CD4-positive, alpha-beta T cell (primary cell): ENCODE data around the gene RNF44. TPM values are rescaled to one million over a fixed set of nuclear protein-coding genes. Genes with fewer than 3 reads are reported as not detected.

Experiments used
- ATAC-seq: fragments of 200-7000 bp; cut with Tn5 transposase; one replicate; pipeline ENCODE4 v1.10.0; 2022; ENCODE audit warnings: mild to moderate bottlenecking; ENCODE audit not compliant: poor library complexity
- CTCF ChIA-PET: fragments of 350-600 bp; sonication (Branson Sonifier 250); formaldehyde crosslinking; loops from one replicate; lab custom pipeline; 2021; ENCODE audit warnings: antibody characterized with exemption, inconsistent platforms; lab: Charles Lee
- POLR2A ChIA-PET: fragments of 350-600 bp; sonication (Branson Sonifier 250); formaldehyde crosslinking; loops from one replicate; lab custom pipeline; 2021; ENCODE audit warnings: antibody characterized with exemption, inconsistent platforms; lab: Charles Lee
- DNase-seq, 14 experiments: peaks; one replicate each; pipeline ENCODE4 v3.0.0-alpha.2; 2013 to 2020; ENCODE audit warnings: mixed read lengths in 2 of 14
- H3K27ac ChIP-seq, 2 donors: one replicate each; pipeline versions ENCODE4 v1.5.1 to v1.7.0; 2013; ENCODE audit warnings: low read length in 2 of 2, low read depth in 1 of 2, mild to moderate bottlenecking in 1 of 2
- H3K27me3 ChIP-seq, 2 experiments: 1 replicate in 1 of 2; 2 replicates in 1 of 2; pipeline versions ENCODE4 v1.6.1 to v1.7.0; 2013; ENCODE audit warnings: low read length in 2 of 2, control low read depth in 1 of 2, mild to moderate bottlenecking in 1 of 2, moderate library complexity in 1 of 2; ENCODE audit not compliant: insufficient read depth in 2 of 2, control insufficient read depth in 1 of 2
- H3K36me3 ChIP-seq: one replicate; pipeline ENCODE4 v1.6.1; 2013; ENCODE audit warnings: low read length, control low read depth; ENCODE audit not compliant: insufficient read depth
- H3K4me1 ChIP-seq: one replicate; pipeline ENCODE4 v1.6.1; 2013; ENCODE audit warnings: low read length, control low read depth; ENCODE audit not compliant: insufficient read depth
- H3K4me3 ChIP-seq: one replicate; pipeline ENCODE4 v1.5.1; 2013; ENCODE audit warnings: mild to moderate bottlenecking, low read length, moderate library complexity
- H3K9me3 ChIP-seq, 2 experiments: 1 replicate in 1 of 2; 2 replicates in 1 of 2; pipeline versions ENCODE4 v1.6.1 to v1.7.0; 2013; ENCODE audit warnings: low read length in 2 of 2, mild to moderate bottlenecking in 2 of 2, control low read depth in 1 of 2, moderate library complexity in 1 of 2; ENCODE audit not compliant: control insufficient read depth in 1 of 2, insufficient read depth in 1 of 2
- H3K27ac Mint-ChIP-seq: one replicate; pipeline ENCODE4 v1.8.0; 2020; ENCODE audit warnings: mixed read lengths
- H3K27me3 Mint-ChIP-seq: one replicate; pipeline ENCODE4 v1.8.0; 2021; ENCODE audit warnings: mixed read lengths
- H3K36me3 Mint-ChIP-seq: one replicate; pipeline ENCODE4 v1.8.0; 2021; ENCODE audit warnings: low read depth, mixed read lengths
- H3K4me1 Mint-ChIP-seq: one replicate; pipeline ENCODE4 v1.8.0; 2021; ENCODE audit warnings: low read depth, mixed read lengths
- H3K4me3 Mint-ChIP-seq: one replicate; pipeline ENCODE4 v1.8.0; 2020; ENCODE audit warnings: mild to moderate bottlenecking, mixed read lengths
- H3K9me3 Mint-ChIP-seq: one replicate; pipeline ENCODE4 v1.8.0; 2020; ENCODE audit warnings: mixed read lengths
- intact Hi-C, 2 experiments: fragments of 100-400 bp; cut with DNase I in 1 of 2; cut with micrococcal nuclease in 1 of 2; formaldehyde crosslinking; loops; one replicate each; pipeline versions ENCODE4 v1.15.1 to v1.9.0; 2023 to 2025; cut with DNase I, micrococcal nuclease
- total RNA-seq, 174 experiments: library from RNA in 2 of 174; stranded (reverse) in 2 of 174; gene quantifications; one replicate each; pipeline ENCODE4 v1.2.3 and lab custom pipeline; 2021 to 2026
- TF ChIP-seq, protein P1 (sequence below): fragments of 200-600 bp; IDR thresholded peaks from one replicate; pipeline ENCODE4 v1.8.0; 2022; ENCODE audit warnings: antibody characterized with exemption, mild to moderate bottlenecking

Gene RNF44
- total RNA-seq, 2 experiments from 2014 or later, result 208 to 217 TPM

DNA sequence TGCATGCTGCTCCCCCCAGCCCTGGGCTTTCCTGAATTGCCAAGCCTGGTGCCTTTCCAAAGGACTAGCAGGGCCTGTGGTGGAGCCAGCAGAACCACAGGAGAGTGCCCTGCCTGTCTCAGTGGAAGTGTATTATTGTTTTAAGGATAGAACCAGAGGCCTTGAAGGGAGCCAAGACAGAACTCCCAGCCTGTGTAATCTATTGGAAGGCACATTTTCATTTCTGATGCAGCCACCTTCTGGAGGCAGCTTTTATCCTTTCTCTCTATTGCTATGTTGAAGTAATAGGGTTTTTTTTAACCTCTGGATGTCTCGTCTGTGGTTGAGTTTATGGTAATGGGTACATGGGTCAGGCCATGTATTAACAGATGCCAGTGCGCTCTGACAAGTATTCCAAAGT lies 29.3 kb downstream of the RNF44 start:
- H3K9me3 Mint-ChIP-seq, result no peaks in the 10 kb centered on the region

DNA sequence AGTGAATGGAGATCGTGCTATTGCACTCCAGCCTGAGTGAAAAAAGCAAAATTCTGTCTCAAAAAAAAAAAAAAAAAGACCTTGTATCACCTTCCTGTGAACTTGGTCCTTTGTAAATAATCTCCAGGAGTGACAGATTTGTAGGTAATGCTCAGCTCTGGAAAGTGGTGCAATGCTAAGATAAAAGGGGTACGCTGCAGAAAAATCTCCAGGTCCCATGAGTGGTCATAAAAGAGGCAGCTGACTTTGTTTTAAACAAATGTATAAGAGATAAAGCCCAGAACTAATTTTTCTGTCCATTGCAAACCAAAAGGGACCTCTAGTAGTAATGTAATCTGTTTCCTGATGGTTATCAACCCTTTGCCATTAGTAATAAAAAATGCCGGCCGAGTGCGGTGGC lies 33.7 kb downstream of the RNF44 start:
- Mint-ChIP-seq H3K27ac (no peak overlapping the region), H3K9me3 (no peaks in the 10 kb centered on the region), H3K4me1 (no peaks in the 10 kb centered on the region), H3K27me3 (no peaks in the 10 kb centered on the region), H3K4me3 (no peak overlapping the region), H3K36me3 (peaks cover 88% of the 10 kb centered on the region)
- ChIA-PET POLR2A (no interaction called here), CTCF (no interaction called here)
- no peak for ATAC-seq
- H3K27me3 ChIP-seq, result no peaks in the 10 kb centered on the region
- no peak for DNase-seq
- H3K36me3 ChIP-seq, result peaks cover 70% of the 10 kb centered on the region
- intact Hi-C loops, result loop anchor here in 1 of 2 experiments (5.0 kb wide), 1 partner anchor 39 kb away; no protein-coding TSS in a partner anchor
- H3K4me3 ChIP-seq, result no peak overlapping the region
- no peaks in the 10 kb centered on the region for H3K4me1 ChIP-seq
- no peaks in the 10 kb centered on the region for H3K9me3 ChIP-seq
- TF ChIP-seq, protein P1, sequence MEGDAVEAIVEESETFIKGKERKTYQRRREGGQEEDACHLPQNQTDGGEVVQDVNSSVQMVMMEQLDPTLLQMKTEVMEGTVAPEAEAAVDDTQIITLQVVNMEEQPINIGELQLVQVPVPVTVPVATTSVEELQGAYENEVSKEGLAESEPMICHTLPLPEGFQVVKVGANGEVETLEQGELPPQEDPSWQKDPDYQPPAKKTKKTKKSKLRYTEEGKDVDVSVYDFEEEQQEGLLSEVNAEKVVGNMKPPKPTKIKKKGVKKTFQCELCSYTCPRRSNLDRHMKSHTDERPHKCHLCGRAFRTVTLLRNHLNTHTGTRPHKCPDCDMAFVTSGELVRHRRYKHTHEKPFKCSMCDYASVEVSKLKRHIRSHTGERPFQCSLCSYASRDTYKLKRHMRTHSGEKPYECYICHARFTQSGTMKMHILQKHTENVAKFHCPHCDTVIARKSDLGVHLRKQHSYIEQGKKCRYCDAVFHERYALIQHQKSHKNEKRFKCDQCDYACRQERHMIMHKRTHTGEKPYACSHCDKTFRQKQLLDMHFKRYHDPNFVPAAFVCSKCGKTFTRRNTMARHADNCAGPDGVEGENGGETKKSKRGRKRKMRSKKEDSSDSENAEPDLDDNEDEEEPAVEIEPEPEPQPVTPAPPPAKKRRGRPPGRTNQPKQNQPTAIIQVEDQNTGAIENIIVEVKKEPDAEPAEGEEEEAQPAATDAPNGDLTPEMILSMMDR, result no peak
- H3K27ac ChIP-seq, result no peak overlapping the region

More for the DNA sequence above, 29.3 kb downstream of the RNF44 start:
- DNase-seq, result no peak
- Histone ChIP-seq H3K27me3 (no peaks in the 10 kb centered on the region), H3K27ac (no peak overlapping the region), H3K36me3 (peaks cover 38% of the 10 kb centered on the region), H3K9me3 (no peaks in the 10 kb centered on the region), H3K4me3 (no peak overlapping the region), H3K4me1 (no peaks in the 10 kb centered on the region)
- ChIA-PET CTCF (no interaction called here), POLR2A (no interaction called here)
- Mint-ChIP-seq H3K27ac (no peak overlapping the region), H3K36me3 (peaks cover 62% of the 10 kb centered on the region), H3K4me3 (no peak overlapping the region), H3K4me1 (peaks cover 5% of the 10 kb centered on the region), H3K27me3 (no peaks in the 10 kb centered on the region)
- TF ChIP-seq, protein P1, result no peak
- no peak for ATAC-seq
- intact Hi-C loops, result no loop called here

DNA sequence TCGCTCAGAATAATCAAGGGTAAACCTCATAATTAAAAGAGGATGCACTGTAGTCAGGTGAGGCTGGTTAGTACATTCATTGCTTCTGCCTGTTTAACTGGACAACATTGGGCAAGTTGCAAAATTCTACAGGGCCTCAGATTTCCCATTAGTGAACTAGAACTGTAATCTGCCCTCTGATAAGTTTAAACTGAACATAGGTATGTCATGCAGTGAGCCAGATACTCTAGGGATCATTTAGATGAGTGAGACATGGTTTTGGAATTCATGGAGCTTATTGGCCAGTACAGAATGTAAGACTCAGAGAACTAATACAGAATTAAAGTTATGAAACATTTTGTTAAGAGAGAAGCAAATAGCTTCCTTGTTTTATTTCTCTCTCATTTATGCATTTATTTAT lies 35.9 kb downstream of the RNF44 start:
- no peak overlapping the region for H3K27ac Mint-ChIP-seq
- ATAC-seq (no peak), DNase-seq (no peak)
- H3K4me3 Mint-ChIP-seq, result no peak overlapping the region
- no peaks in the 10 kb centered on the region for H3K27me3 Mint-ChIP-seq
- intact Hi-C loops, result loop anchor here in 1 of 2 experiments (5.0 kb wide), 1 partner anchor 41 kb away; no protein-coding TSS in a partner anchor
- H3K4me1 Mint-ChIP-seq, result no peaks in the 10 kb centered on the region
- ChIA-PET POLR2A (interaction anchor here (0.8 to 0.9 kb wide), 2 partner anchors 9 to 34 kb away, joined by 4 read pairs; no protein-coding TSS in a partner anchor), CTCF (no interaction called here)
- no peaks in the 10 kb centered on the region for H3K4me1 ChIP-seq
- no peaks in the 10 kb centered on the region for H3K27me3 ChIP-seq
- no peak overlapping the region for H3K4me3 ChIP-seq
- no peaks in the 10 kb centered on the region for H3K9me3 ChIP-seq
- H3K36me3 ChIP-seq, result peaks cover 71% of the 10 kb centered on the region
- TF ChIP-seq, protein P1, result no peak
- H3K36me3 Mint-ChIP-seq, result peaks cover 88% of the 10 kb centered on the region
- no peaks in the 10 kb centered on the region for H3K9me3 Mint-ChIP-seq
- no peak overlapping the region for H3K27ac ChIP-seq
